LNCaP clone FGC (cell line): Measurements from ENCODE around the gene THEM4.
"Not testable (repeated sequence)": the region's sequence is repeated elsewhere in the genome, so short reads cannot be mapped to it uniquely, and the experiment has no call there.

Source experiments
- DNase-seq: peaks from one replicate; pipeline ENCODE4 v3.0.0-alpha.2; 2011; ENCODE audit warnings: low read depth
- H3K4me3 ChIP-seq: 2 replicates; pipeline ENCODE4 v1.5.1; 2011; ENCODE audit warnings: mild to moderate bottlenecking, low read depth, low read length, control low read depth
- TF ChIP-seq, protein P1 (sequence below): IDR thresholded peaks from 2 replicates; pipeline ENCODE4 v1.5.1; 2012; ENCODE audit warnings: mild to moderate bottlenecking; ENCODE audit not compliant: control insufficient read depth, insufficient read depth; ENCODE audit errors: extremely low read depth

THEM4 gene

DNA sequence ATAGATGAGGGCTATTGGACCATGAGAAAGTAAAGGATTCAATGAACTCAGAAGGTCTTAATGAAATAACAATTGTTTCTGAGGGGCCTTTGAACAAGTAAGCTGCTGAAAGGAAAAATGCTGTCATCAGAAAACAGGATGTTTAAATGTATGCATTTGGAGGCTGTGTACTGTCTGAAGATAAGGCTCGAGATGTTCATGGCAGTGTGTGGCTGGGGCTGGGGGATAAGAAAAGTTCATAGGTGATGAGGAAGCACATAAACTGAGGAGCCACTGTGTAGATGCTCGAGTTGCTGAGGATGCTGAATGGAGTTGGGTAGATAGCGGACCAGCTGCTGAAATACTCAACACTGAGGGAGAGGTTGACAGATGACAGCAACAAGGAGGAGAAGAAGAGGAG is 17.8 kb downstream of the THEM4 start:
- DNase-seq = no peak
- H3K4me3 ChIP-seq = no peak overlapping the region
- TF ChIP-seq, protein P1, sequence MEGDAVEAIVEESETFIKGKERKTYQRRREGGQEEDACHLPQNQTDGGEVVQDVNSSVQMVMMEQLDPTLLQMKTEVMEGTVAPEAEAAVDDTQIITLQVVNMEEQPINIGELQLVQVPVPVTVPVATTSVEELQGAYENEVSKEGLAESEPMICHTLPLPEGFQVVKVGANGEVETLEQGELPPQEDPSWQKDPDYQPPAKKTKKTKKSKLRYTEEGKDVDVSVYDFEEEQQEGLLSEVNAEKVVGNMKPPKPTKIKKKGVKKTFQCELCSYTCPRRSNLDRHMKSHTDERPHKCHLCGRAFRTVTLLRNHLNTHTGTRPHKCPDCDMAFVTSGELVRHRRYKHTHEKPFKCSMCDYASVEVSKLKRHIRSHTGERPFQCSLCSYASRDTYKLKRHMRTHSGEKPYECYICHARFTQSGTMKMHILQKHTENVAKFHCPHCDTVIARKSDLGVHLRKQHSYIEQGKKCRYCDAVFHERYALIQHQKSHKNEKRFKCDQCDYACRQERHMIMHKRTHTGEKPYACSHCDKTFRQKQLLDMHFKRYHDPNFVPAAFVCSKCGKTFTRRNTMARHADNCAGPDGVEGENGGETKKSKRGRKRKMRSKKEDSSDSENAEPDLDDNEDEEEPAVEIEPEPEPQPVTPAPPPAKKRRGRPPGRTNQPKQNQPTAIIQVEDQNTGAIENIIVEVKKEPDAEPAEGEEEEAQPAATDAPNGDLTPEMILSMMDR = no peak

DNA sequence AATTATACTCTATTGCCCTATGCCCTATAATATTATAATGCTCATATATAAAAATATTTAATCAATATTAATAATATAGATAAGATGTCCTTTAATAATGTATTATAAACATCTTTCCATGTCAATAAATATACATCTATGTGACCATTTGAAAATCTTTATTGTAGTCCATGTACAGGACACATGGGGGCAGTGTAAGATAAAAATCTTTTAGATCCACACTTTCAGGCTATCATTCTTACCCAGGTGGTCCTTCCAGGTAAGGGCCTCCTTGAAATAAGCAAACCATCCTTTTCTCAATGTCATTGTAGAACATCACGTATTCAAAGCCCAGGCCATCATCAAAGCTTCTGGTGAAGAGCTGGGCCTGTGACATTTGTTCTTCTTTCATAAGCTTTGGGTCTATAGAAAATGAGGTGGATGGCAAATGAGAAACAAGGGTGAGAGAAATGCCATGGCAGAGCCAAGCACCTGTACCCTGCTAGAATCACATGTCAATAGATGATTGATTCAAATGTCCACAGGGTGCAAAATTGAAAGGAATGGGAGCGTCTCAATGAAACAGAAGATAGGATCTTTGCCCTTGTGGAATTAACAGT is 20.2 kb downstream of the THEM4 start:
- no peak for DNase-seq
- TF ChIP-seq, protein P1 = peak; percentile 42
- H3K4me3 ChIP-seq = no peak overlapping the region

DNA sequence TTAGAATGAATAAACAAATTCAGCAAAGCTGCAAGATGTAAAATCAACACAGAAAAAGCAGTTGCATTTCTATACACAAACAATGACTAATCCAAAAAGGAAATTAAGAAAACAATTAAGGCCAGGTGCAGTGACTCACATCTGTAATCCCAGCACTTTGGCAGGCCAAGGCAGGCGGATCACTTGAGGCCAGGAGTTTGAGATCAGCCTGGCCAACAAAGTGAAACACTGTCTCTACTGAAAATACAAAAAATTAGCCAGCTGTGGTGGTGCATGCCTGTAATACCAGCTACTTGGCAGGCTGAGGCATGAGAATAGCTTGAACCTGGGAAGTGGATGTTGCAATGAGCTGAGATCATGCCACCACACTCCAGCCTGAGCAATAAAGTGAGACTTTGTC is 22.3 kb downstream of the THEM4 start:
- TF ChIP-seq, protein P1 = no peak
- no peak overlapping the region for H3K4me3 ChIP-seq

DNA sequence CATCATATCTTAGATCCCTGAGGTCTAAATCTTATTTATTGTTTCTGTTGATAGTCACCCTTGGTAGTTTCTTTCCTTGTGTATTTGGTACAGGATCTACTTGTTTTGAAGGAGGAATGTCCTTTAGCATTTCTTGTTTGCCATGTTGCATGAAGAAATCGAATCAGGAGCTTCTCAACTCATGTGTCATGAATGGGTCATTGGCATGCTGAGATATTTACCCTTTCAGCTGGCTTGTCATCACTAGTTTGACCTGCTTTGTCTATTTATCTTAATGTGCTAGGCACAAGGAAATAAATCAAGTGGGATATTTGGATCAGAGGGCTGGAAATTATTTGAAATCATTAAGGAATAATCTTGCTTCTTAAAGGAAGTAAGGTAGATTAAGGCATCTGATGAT is 23.8 kb downstream of the THEM4 start:
- DNase-seq = peak; percentile 71
- TF ChIP-seq, protein P1 = no peak
- H3K4me3 ChIP-seq = no peak overlapping the region

More for the DNA sequence above, 22.3 kb downstream of the THEM4 start:
- no peak for DNase-seq

DNA sequence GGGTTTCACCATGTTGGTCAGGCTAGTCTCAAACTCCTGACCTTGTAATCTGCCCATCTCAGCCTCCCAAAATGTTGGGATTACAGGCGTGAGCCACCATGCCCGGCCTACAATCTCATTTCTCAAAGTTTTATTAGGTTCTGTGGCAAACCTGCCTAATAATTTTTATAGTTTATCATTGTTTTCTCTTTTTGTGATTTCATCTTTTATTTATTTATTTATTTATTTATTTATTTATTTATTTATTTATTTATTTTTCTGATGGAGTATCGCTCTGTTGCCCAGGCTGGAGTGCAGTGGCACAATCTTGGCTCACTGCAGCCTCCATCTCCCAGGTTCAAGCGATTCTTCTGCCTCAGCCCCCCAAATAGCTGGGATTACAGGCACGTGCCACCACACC is 24.4 kb downstream of the THEM4 start:
- not testable (repeated sequence) for H3K4me3 ChIP-seq, DNase-seq

DNA sequence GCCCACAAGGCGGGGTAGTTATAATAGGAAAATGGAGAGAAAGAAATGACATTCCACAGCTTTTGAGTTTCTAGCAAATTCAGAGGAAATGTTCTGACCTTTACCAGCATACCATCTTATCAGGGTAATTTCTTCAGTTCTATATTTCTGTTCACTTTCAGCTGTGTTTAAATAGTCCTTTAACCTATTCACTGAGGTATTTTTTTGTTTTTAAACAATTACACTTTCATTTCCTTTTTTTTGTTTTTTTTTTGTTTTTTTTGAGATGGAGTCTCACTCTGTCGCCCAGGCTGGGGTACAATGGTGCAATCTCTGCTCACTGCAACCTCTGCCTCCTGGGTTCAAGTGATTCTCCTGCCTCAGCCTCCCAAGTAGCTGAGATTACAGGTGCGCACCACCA is 24.9 kb downstream of the THEM4 start:
- H3K4me3 ChIP-seq, DNase-seq: not testable (repeated sequence)

DNA sequence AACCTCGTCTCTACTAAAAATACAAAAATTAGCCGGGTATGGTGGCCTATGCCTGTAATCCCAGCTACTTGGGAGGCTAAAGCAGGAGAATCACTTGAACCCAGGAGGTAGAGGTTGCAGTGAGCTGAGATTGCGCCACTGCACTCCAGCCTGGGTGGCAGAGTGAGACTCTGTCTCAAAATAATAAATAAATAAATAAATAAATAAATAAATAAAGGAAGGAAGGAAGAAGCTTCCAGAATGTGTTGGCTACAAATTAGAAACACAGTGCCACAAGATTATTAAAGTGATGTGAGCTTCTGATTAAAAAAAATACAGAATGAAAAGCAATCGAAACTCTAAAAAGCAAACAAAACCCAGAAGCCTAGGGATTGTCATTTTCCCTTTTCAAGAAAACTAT is 25.4 kb downstream of the THEM4 start:
- H3K4me3 ChIP-seq, DNase-seq: not testable (repeated sequence)

DNA sequence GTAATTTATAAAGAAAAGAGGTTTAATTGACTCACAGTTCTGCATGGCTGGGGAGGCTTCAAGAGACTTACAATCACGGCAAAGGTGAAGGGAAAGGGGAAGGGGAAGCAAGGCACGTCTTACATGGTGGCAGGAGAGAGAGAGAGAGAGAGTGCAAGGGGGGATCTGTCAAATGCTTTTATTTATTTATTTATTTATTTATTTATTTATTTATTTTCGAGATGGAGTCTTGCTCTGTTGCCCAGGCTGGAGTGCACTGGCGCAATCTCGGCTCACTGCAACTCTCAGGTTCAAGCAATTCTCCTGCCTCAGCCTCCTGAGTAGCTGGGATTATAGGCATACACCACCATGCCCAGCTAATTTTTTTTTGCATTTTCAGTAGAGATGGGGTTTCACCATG is 26.4 kb downstream of the THEM4 start:
- DNase-seq, H3K4me3 ChIP-seq: not testable (repeated sequence)

DNA sequence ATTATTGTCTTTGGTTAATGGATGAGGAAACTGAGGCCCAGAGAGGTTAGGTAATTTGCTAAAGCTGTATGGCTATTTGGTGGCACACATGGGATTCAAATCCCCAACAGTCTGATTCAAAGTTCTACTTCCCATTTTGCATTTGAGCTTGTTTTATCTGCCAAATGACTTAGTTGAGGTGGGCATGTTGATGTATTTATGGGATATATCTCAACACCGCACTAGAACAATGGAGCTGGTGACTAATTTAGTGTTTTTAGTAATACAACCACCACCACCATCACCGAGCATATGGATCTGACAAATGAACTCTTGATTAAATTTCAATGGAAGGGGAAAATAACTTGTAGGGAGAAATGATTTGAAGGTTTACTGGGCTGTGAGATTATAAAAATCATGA is 26.8 kb downstream of the THEM4 start:
- no peak for DNase-seq
- H3K4me3 ChIP-seq = no peak overlapping the region
- TF ChIP-seq, protein P1 = no peak
